Measurements from ENCODE around the gene LHPP.

DNA sequence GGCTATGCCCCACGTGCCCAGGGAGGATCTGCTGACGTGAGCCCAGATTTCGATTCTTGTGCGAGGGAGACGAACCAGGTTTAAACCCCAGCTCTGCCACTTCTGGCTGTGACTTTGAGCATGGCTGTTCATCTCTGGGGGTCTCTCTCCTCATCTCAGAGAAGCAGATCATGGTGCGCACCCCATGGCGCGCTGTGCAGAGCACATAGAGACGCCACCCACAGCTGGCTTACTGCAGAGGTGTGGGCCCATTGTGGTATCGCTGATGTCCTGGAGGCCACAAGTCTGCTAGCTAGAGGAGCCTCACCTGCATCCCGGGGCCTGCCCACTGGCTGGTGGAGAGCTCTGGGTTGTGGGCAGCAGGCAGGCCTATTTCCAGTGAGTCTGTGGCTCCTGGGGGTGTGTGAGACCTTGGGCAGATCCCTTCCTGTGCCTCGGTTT, 140.5 kb downstream of the LHPP start:
- TF ChIP-seq, protein P1, sequence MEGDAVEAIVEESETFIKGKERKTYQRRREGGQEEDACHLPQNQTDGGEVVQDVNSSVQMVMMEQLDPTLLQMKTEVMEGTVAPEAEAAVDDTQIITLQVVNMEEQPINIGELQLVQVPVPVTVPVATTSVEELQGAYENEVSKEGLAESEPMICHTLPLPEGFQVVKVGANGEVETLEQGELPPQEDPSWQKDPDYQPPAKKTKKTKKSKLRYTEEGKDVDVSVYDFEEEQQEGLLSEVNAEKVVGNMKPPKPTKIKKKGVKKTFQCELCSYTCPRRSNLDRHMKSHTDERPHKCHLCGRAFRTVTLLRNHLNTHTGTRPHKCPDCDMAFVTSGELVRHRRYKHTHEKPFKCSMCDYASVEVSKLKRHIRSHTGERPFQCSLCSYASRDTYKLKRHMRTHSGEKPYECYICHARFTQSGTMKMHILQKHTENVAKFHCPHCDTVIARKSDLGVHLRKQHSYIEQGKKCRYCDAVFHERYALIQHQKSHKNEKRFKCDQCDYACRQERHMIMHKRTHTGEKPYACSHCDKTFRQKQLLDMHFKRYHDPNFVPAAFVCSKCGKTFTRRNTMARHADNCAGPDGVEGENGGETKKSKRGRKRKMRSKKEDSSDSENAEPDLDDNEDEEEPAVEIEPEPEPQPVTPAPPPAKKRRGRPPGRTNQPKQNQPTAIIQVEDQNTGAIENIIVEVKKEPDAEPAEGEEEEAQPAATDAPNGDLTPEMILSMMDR (IDR thresholded peaks at IDR 0.05): no peak
- no peak for TF ChIP-seq POLR2A (IDR thresholded peaks at IDR 0.05)
